Measurements from ENCODE around the gene KLRD1. TPM values are rescaled to one million over a fixed set of nuclear protein-coding genes. Genes with fewer than 3 reads are reported as not detected.
"Not testable (repeated sequence)": the region's sequence is repeated elsewhere in the genome, so short reads cannot be mapped to it uniquely, and the experiment has no call there.

KLRD1 gene
- total and polyA plus RNA-seq, 3 donors from 2014 or later: 0.71 to 1.6 (median 0.87) TPM

DNA sequence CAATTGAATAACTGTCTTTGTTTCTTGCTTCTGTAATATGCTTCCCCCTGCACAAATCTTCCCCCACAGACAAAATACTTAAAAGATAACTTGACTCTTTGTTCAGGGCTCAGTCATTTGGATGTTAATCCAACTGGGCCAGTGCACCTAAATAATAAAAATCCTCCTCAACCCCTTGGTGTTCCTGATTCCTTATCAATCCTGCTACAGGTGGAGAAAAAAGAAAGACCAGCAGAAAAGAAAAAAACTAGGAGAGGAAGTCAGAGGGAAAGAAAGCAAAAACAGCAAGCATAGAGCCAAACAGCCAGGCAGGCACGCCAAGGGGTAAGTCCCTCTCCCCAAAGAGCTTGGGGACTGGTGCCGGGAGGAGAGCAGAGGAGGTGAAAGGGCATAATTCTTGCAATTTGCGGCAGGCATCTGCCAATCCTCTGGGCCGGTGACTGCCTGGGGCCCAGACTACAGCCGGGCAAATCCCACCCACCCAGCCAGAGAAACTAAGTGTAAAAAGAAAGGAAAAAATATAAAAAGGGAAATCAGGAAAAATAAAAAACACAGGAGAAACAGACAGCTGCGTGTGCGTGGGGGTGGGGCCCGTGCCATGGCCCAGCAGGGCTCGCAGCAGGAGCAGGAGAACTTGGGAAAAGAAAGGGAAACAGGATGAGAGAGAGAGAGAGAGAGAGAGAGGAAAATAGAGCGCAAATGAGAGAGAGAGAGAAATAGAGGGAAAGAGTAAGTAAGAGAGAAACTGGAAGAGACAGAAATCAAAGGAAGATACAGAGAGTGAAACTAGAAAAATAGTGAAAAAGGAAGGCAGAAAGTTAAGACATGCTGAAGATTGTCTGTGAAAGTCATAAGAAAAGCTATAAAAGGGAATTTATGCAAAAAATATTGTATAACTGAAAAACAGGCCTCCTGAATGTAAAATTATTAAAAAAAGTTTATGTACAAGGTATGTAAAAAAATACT is 60.8 kb downstream of the KLRD1 start:
- Histone ChIP-seq H3K4me1 (peaks cover 8% of the 10 kb centered on the region), H3K27ac (peak overlapping the region; percentile 88 to 99)

DNA sequence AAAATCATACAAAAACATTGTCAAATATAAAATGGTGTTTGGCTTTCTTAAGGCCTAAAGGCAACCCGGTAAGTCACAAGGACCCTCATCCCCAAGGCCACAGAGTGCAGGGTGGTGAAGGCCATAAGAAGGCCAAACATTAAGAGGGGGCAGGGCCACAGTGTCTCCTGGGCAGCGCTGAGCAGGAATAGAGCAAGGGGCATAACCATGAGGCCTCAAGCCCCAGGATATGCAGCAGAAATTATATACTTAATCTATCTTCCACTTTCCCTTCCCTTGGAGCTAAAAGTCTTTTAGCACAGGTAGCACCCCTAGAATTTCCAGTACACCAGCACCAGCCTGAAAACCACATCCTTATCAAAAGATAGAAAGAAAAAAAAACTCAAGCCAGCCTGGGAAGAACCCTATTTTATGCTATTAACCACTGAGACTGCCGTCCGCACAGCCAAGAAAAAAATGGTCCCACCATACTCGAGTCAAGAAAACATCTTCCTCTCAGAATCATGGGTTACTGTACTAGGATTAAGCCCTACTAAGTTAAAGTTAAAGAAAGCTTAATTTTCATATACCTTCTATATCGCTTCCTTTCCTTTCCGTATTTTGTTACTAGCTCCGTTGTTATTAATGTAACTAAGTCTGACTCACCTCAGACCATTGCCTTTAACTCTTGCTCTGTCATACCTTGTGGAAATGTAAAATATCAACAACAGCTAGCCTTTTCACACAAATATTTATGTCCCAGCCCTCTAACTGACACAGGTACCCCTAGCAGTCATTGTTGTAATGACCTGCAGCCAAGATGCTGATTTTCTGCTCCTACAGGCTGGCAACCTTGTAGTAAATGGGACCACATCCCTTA is 62.1 kb downstream of the KLRD1 start:
- peak overlapping the region; percentile 88 to 99 for H3K27ac ChIP-seq
- 84 to 87% methylated on average over 8 of the region's 8 CpGs for WGBS, 2 donors
- H3K9me3 ChIP-seq: no peaks in the 10 kb centered on the region
- TF ChIP-seq POLR2A (IDR thresholded peaks at IDR 0.05): no peak
- H3K36me3 ChIP-seq (ENCODE audit: low read depth, missing control alignments): no peaks in the 10 kb centered on the region
- intact Hi-C loops (cut with DNase I; ENCODE audit: low total_unique reads): no loop called here
- peak overlapping the region in 1 of 2 donors; percentile 53 for H3K4me3 ChIP-seq
- H3K4me1 ChIP-seq: peaks cover 8% of the 10 kb centered on the region
- no peaks in the 10 kb centered on the region for H3K27me3 ChIP-seq
- peak; percentile 34 for DNase-seq

More for the DNA sequence above, 60.8 kb downstream of the KLRD1 start:
- TF ChIP-seq, protein P1, sequence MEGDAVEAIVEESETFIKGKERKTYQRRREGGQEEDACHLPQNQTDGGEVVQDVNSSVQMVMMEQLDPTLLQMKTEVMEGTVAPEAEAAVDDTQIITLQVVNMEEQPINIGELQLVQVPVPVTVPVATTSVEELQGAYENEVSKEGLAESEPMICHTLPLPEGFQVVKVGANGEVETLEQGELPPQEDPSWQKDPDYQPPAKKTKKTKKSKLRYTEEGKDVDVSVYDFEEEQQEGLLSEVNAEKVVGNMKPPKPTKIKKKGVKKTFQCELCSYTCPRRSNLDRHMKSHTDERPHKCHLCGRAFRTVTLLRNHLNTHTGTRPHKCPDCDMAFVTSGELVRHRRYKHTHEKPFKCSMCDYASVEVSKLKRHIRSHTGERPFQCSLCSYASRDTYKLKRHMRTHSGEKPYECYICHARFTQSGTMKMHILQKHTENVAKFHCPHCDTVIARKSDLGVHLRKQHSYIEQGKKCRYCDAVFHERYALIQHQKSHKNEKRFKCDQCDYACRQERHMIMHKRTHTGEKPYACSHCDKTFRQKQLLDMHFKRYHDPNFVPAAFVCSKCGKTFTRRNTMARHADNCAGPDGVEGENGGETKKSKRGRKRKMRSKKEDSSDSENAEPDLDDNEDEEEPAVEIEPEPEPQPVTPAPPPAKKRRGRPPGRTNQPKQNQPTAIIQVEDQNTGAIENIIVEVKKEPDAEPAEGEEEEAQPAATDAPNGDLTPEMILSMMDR (IDR thresholded peaks at IDR 0.05): no peak
- no peak for TF ChIP-seq POLR2A (IDR thresholded peaks at IDR 0.05)
- H3K36me3 ChIP-seq (ENCODE audit: low read depth, missing control alignments): no peaks in the 10 kb centered on the region
- no peaks in the 10 kb centered on the region for H3K27me3 ChIP-seq
- peak overlapping the region; percentile 4 to 53 for H3K4me3 ChIP-seq
- intact Hi-C loops (cut with DNase I; ENCODE audit: low total_unique reads): no loop called here
- H3K9me3 ChIP-seq: no peaks in the 10 kb centered on the region
- WGBS, 2 donors: 25 to 39% methylated on average over 10 of the region's 10 CpGs
- DNase-seq: no peak

DNA sequence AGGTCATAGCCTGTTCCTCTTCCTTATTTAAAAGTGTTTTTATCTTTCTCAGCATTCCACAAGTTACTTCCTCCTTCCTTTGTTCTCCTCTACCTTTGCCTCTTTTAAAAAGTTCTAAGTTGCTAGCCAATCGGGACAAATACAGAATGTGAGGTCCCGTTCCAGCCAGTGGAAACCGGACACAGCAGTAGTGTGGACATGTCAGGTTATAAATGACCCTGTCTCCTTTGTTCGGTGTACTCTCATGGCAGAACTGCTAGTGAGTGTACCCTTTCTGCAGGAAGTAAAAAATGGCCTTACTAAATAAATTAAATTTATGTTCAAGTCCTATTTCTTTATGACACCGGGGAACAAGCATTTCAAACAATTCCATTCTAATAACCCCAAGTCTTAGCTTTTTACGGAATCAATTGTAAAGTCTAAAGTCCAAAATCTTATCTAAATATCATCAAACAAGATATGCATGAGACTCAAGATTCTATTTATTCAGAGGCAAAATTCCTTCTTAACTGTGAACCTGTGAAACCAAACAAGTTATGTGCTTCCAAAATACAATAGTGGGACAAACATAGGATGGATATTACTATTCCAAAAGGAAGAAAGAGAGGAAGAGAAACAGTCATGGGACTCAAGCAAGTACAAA is 64.3 kb downstream of the KLRD1 start:
- intact Hi-C loops (cut with DNase I; ENCODE audit: low total_unique reads); DNase-seq; H3K9me3 ChIP-seq; H3K4me3 ChIP-seq; H3K27ac ChIP-seq; H3K4me1 ChIP-seq; H3K36me3 ChIP-seq (ENCODE audit: low read depth, missing control alignments); H3K27me3 ChIP-seq: not testable (repeated sequence)
- 76 to 87% methylated on average over 6 of the region's 6 CpGs for WGBS, 2 donors

DNA sequence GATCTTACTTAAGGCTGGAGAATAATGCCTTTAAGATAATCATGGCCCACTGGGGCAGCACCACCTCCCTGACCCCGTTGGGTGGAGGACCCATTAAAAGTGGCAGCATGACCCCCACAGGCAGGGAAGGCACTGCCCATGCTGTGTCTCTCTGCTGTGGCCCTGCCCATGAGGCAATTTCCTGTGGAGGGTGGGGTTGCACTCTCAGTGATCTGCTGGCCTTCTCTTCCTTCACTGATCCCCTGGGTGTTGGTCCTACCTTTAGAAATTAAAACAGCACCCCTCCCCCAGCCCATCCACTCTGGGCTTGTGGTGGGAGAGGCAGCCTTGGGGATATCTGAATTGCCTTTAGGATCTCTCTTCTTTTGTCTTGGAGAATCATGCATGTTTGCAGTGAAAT is 64.9 kb downstream of the KLRD1 start:
- H3K27me3 ChIP-seq: no peaks in the 10 kb centered on the region
- no peak overlapping the region for H3K27ac ChIP-seq
- H3K4me1 ChIP-seq: no peaks in the 10 kb centered on the region
- TF ChIP-seq, protein P1 (IDR thresholded peaks at IDR 0.05): no peak
- no peak for TF ChIP-seq POLR2A (IDR thresholded peaks at IDR 0.05)
- no peaks in the 10 kb centered on the region for H3K9me3 ChIP-seq
- no peak overlapping the region for H3K4me3 ChIP-seq
- 54 to 58% methylated on average over 1 of the region's 1 CpG for WGBS, 2 donors
- no peak for DNase-seq
- H3K36me3 ChIP-seq (ENCODE audit: low read depth, missing control alignments): no peaks in the 10 kb centered on the region
- intact Hi-C loops (cut with DNase I; ENCODE audit: low total_unique reads): no loop called here

DNA sequence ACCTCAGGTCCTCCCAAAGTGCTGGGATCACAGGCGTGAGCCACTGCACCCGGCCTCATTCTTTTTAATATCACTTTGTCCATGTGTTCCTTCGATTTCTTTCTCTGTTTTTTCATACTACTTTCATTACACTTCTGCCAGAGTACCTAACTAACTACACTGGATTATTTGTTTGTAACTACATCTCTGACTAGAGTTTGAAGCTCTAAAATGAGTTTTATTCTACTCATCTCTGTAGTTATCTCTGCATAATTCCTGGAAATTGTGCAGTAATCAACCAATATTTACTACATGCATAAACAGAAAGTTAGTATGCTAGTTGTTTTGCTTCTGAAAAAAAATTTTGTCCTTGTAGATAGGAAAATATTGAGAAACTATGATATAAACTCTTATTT is 67.0 kb downstream of the KLRD1 start:
- intact Hi-C loops (cut with DNase I; ENCODE audit: low total_unique reads): no loop called here
- TF ChIP-seq, protein P1 (IDR thresholded peaks at IDR 0.05): no peak
- no peak for TF ChIP-seq POLR2A (IDR thresholded peaks at IDR 0.05)
- no peak for DNase-seq
- 86 to 93% methylated on average over 3 of the region's 3 CpGs for WGBS, 2 donors
- Histone ChIP-seq H3K4me3 (no peak overlapping the region), H3K27me3 (no peaks in the 10 kb centered on the region), H3K4me1 (no peaks in the 10 kb centered on the region), H3K9me3 (no peaks in the 10 kb centered on the region), H3K36me3 (ENCODE audit: low read depth, missing control alignments) (no peaks in the 10 kb centered on the region), H3K27ac (no peak overlapping the region)

DNA sequence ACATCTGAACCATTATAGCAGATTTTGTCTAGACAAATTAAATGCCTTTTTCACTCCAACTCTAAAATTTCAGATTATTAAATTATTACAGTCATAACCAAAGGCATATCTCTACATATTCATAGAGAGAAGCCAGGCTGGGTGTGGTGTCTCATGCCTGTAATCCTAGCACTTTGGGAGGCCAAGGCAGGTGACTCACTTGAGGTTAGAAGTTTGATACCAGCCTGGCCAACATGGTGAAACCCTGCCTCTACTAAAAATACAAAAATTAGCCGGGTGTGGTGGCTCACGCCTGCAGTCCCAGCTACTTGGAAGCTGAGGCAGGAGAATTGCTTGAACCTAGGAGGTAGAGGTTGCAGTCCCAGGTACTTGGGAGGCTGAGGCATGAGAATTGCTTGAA is 71.1 kb downstream of the KLRD1 start:
- DNase-seq; H3K36me3 ChIP-seq (ENCODE audit: low read depth, missing control alignments); H3K4me3 ChIP-seq; intact Hi-C loops (cut with DNase I; ENCODE audit: low total_unique reads); H3K27me3 ChIP-seq; H3K27ac ChIP-seq; H3K4me1 ChIP-seq; H3K9me3 ChIP-seq: not testable (repeated sequence)
- 90 to 91% methylated on average over 2 of the region's 2 CpGs for WGBS, 2 donors
